ENCODE data around the gene IQSEC2.
A peak's percentile ranks its signal among the peaks of the same experiment; 100 is the strongest.

The IQSEC2 gene

DNA sequence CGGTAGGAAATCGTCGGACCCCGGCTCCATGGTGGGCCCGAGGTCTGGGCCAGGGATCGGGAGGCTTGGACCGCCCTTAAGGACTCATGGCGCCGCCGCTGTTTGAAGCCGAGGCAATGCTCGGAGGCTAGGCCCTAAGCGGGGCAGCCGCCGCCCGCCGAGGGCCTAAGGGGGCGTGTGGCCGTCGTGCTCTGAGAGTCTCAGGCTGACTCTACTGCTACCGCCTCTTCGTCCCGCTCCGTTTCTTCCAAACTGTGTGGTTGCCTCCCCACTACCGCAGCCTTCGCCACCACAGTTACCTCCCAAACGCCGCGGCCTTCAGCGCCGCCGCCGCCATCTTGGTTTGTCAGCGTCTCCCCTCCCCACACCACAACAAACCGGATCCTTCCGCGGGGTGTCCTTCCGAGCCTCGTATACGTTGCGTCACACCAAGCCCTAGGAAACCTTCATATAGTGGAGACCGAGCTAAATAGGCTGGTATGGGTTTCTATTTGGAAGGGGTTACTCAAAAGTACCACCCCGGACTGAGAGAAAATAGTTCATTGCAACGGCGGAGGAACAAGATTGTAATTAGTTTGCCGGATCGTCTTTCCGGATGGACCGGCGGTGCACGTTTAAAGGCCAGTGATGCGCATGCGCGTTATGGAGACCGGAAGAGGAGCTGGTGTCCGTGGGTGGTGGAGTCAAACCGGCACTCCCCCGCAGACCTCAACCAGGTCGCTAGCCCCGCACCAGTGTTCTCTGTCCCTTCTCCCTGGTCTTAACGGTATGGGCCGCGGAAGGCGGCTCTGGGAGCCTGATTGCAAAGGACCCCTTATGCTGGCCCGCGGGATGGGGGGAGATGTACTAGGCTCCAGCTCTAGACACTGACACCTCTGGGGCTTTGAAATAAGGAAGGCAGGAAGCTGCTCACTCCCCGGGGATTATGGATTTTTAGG, 56.3 kb downstream of the IQSEC2 start, which contains the start of gene KDM5C:
TSS of gene KDM5C (minus strand) at position 348 of the 938 bp plus-strand sequence. CDS start at position 30, 318 bp downstream.
- peak; percentile 39; the same call in 1 of the 2 replicates for TF ChIP-seq CREB1 (IDR thresholded peaks at IDR 0.05; ENCODE audit: low read depth)
- no peak for TF ChIP-seq CEBPB (IDR thresholded peaks at IDR 0.05)
- TF ChIP-seq EP300 (IDR thresholded peaks at IDR 0.05; ENCODE audit: borderline replicate concordance): no peak
- no peak for TF ChIP-seq FOXM1 (IDR thresholded peaks at IDR 0.05; ENCODE audit: borderline replicate concordance, low read depth)
- TF ChIP-seq TCF12 (IDR thresholded peaks at IDR 0.05; ENCODE audit: low read depth): 0 out of 2 replicates have a peak, but pooled peaks have one; percentile 16
- TF ChIP-seq, protein P1, sequence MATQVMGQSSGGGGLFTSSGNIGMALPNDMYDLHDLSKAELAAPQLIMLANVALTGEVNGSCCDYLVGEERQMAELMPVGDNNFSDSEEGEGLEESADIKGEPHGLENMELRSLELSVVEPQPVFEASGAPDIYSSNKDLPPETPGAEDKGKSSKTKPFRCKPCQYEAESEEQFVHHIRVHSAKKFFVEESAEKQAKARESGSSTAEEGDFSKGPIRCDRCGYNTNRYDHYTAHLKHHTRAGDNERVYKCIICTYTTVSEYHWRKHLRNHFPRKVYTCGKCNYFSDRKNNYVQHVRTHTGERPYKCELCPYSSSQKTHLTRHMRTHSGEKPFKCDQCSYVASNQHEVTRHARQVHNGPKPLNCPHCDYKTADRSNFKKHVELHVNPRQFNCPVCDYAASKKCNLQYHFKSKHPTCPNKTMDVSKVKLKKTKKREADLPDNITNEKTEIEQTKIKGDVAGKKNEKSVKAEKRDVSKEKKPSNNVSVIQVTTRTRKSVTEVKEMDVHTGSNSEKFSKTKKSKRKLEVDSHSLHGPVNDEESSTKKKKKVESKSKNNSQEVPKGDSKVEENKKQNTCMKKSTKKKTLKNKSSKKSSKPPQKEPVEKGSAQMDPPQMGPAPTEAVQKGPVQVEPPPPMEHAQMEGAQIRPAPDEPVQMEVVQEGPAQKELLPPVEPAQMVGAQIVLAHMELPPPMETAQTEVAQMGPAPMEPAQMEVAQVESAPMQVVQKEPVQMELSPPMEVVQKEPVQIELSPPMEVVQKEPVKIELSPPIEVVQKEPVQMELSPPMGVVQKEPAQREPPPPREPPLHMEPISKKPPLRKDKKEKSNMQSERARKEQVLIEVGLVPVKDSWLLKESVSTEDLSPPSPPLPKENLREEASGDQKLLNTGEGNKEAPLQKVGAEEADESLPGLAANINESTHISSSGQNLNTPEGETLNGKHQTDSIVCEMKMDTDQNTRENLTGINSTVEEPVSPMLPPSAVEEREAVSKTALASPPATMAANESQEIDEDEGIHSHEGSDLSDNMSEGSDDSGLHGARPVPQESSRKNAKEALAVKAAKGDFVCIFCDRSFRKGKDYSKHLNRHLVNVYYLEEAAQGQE (IDR thresholded peaks at IDR 0.05; ENCODE audit: low read depth): no peak
- TF ChIP-seq TAF1 (IDR thresholded peaks at IDR 0.05; ENCODE audit: low read depth): peak; percentile 98
- peak; percentile 96 for TF ChIP-seq YY1 (IDR thresholded peaks at IDR 0.05; ENCODE audit: low read depth)
- peak; percentile 82 for TF ChIP-seq EGR1 (IDR thresholded peaks at IDR 0.05)
- TF ChIP-seq TEAD4 (IDR thresholded peaks at IDR 0.05): no peak

DNA sequence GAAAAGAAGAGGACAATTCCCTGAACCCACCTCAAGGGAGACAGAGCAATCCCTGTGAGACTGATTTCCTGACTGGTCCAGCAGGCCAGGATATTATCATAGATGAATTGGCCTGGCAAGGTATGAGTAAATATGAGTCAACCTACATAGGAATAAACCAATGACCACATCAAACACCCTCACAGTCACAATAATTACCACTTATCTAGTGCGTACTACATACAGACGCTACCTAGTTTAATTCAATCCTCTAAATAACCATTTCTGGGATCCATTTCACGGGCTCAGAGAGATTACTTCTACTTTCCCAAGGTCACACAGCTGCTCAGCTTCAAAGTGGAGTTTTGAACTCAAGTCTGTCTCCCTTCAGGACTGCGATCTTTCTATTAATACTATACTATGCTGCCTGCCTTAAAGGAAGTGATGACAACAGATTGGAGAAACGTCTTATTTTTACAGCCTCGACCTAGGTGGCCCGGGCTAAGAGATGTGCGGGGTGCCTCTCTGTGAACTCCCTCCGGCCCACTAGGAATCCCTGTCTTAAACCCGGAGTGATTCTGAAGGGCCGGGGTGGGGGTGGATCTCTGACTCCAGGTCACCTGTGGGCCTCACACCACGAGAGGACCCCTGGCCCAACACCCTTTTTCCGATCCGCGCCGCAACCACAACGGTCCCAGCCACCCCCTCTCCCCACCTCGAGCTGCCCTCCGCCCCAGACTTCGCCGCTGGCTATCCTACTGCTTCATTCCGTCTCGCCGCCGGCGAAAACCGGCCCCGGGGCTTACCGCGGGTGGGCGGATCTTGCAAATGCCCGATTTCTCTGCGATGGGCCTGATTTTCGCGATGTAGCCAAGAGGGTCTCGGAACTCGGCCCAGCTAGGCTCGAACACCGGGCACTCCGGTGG, 57.2 kb downstream of the IQSEC2 start:
- TF ChIP-seq CREB1 (IDR thresholded peaks at IDR 0.05; ENCODE audit: low read depth) (no peak), FOXM1 (IDR thresholded peaks at IDR 0.05; ENCODE audit: borderline replicate concordance, low read depth) (no peak), RAD21 (IDR thresholded peaks at IDR 0.05; ENCODE audit: low read depth) (no peak), CEBPB (IDR thresholded peaks at IDR 0.05) (no peak), TCF12 (IDR thresholded peaks at IDR 0.05; ENCODE audit: low read depth) (no peak), TEAD4 (IDR thresholded peaks at IDR 0.05) (no peak), TAF1 (IDR thresholded peaks at IDR 0.05; ENCODE audit: low read depth) (no peak), EGR1 (IDR thresholded peaks at IDR 0.05) (no peak), YY1 (IDR thresholded peaks at IDR 0.05; ENCODE audit: low read depth) (no peak), ZBTB7A (IDR thresholded peaks at IDR 0.05; ENCODE audit: low read depth) (no peak), EP300 (IDR thresholded peaks at IDR 0.05; ENCODE audit: borderline replicate concordance) (no peak), NFIC (IDR thresholded peaks at IDR 0.05) (no peak)
- TF ChIP-seq, protein P2, sequence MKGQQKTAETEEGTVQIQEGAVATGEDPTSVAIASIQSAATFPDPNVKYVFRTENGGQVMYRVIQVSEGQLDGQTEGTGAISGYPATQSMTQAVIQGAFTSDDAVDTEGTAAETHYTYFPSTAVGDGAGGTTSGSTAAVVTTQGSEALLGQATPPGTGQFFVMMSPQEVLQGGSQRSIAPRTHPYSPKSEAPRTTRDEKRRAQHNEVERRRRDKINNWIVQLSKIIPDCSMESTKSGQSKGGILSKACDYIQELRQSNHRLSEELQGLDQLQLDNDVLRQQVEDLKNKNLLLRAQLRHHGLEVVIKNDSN (IDR thresholded peaks at IDR 0.05): no peak
- TF ChIP-seq, protein P3, sequence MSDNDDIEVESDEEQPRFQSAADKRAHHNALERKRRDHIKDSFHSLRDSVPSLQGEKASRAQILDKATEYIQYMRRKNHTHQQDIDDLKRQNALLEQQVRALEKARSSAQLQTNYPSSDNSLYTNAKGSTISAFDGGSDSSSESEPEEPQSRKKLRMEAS (IDR thresholded peaks at IDR 0.05): no peak
- TF ChIP-seq, protein P1 (IDR thresholded peaks at IDR 0.05; ENCODE audit: low read depth): no peak

DNA sequence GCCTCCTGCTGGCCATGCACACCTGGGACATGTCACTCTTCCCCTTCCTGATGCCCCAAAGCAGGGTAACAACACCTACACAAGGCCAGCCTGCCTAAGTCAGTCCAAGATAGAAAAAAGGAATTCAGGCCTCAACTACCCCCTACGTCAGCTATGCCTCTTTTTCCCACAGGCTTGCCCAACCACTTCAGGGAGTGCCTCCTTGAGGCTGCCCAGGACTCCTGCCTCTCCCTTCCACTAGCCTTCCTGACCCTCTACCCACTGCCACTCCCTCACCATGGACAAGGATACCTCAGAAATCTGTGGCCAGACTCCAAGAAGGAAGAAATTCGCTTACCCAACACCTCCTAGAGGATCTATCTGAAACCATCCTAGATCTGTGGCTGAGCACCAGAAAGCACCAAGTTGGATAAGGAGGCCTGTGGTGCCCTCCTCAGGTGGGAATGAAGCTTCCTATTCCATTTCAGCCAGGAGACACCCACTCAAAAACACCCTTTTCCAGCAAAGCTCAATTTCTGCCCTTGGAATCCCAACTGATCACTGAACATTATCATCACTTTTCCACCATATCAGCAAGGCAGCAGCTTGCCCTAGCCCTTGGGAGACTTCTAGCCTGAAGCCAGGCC, 58.2 kb downstream of the IQSEC2 start:
- TF ChIP-seq TCF12 (IDR thresholded peaks at IDR 0.05; ENCODE audit: low read depth) (no peak), CREB1 (IDR thresholded peaks at IDR 0.05; ENCODE audit: low read depth) (no peak), NFIC (IDR thresholded peaks at IDR 0.05) (no peak), EGR1 (IDR thresholded peaks at IDR 0.05) (no peak), RAD21 (IDR thresholded peaks at IDR 0.05; ENCODE audit: low read depth) (no peak), TAF1 (IDR thresholded peaks at IDR 0.05; ENCODE audit: low read depth) (no peak), EP300 (IDR thresholded peaks at IDR 0.05; ENCODE audit: borderline replicate concordance) (no peak), ZBTB7A (IDR thresholded peaks at IDR 0.05; ENCODE audit: low read depth) (no peak)
- TF ChIP-seq, protein P2 (IDR thresholded peaks at IDR 0.05): no peak
